Esophagus squamous epithelium (tissue), 5 donors: ENCODE measurements around the gene ANKFY1. TPM values are rescaled to one million over a fixed set of nuclear protein-coding genes. Genes with fewer than 3 reads are reported as not detected.

Experiments used
- DNase-seq: peaks from one replicate; lab custom pipeline; 2025; lab: John Stamatoyannopoulos, UW
- H3K27ac ChIP-seq, 4 donors: fragments of 200-600 bp; sonication (generic); one replicate each; pipeline ENCODE4 v1.5.1; 2016 to 2019; ENCODE audit warnings: mild to moderate bottlenecking in 1 of 4
- H3K27me3 ChIP-seq, 4 donors: fragments of 200-600 bp; sonication (generic); 1 replicate in 3 of 4; 2 replicates in 1 of 4; pipeline versions ENCODE4 v1.5.1 to v1.6.0; 2017 to 2021; ENCODE audit warnings: antibody characterized with exemption in 1 of 4
- H3K36me3 ChIP-seq, 3 donors: fragments of 200-600 bp; sonication (generic); one replicate each; pipeline ENCODE4 v1.5.1; 2016 to 2019
- H3K4me1 ChIP-seq, 3 donors: fragments of 200-600 bp; sonication (generic); one replicate each; pipeline ENCODE4 v1.5.1; 2017 to 2019
- H3K4me3 ChIP-seq, 4 donors: fragments of 200-600 bp; sonication (generic); 1 replicate in 3 of 4; 2 replicates in 1 of 4; pipeline ENCODE4 v1.5.1; 2016 to 2019; ENCODE audit warnings: mild to moderate bottlenecking in 2 of 4, moderate library complexity in 1 of 4
- H3K9me3 ChIP-seq, 3 donors: fragments of 200-600 bp; sonication (generic); one replicate each; pipeline ENCODE4 v1.5.1; 2016 to 2019
- CTCF ChIP-seq, 6 experiments: fragments of 450-650 bp in 4 of 6; fragments of 200-600 bp in 2 of 6; sonication (generic) in 2 of 6; IDR thresholded peaks; one replicate each; pipeline ENCODE4 v1.5.1; 2016 to 2019; ENCODE audit warnings: antibody characterized with exemption in 6 of 6, mild to moderate bottlenecking in 4 of 6, moderate library complexity in 4 of 6
- POLR2A ChIP-seq, 4 donors: fragments of 450-650 bp; IDR thresholded peaks; one replicate each; pipeline ENCODE4 v1.6.1; 2017; ENCODE audit warnings: antibody characterized with exemption in 4 of 4, mild to moderate bottlenecking in 4 of 4, moderate library complexity in 3 of 4
- WGBS, 2 donors: methylation state at CpG; one replicate each; pipeline ENCODE4 v1.1.5; 2018; 5-methylcytosine and 5-hydroxymethylcytosine counted together
- intact Hi-C: fragments of 100-400 bp; cut with DNase I; formaldehyde crosslinking; loops from one replicate; pipeline ENCODE4 v1.15.0; 2022
- total RNA-seq, 4 donors: library from RNA; depleted of rRNA; stranded (reverse); fragments of >200 nt; gene quantifications; one replicate each; pipeline ENCODE4 v1.1.0, GENCODE V29; 2016
- donor health status: DM: yes; HTN: yes; CAD: no.

Gene ANKFY1
- total RNA-seq, 4 donors from 2014 or later: 21.0 to 34.7 (median 26.4) TPM

GRCh38 chr17:4209611-4210010 is 54.2 kb downstream of the ANKFY1 start:
- Histone ChIP-seq H3K27ac (peak overlapping the region in 3 of 4 donors; percentile 34 to 55 (median 38)), H3K36me3 (peaks cover 8 to 83% (median 15%) of the 10 kb centered on the region in 3 donors), H3K4me3 (no peak overlapping the region), H3K4me1 (peaks cover 0 to 10% (median 0%) of the 10 kb centered on the region in 3 donors), H3K27me3 (no peaks in the 10 kb centered on the region), H3K9me3 (no peaks in the 10 kb centered on the region)
- WGBS, 2 donors: 88 to 89% methylated on average over 7 of the region's 7 CpGs
- DNase-seq: no peak
- TF ChIP-seq POLR2A (IDR thresholded peaks at IDR 0.05) (no peak), CTCF (IDR thresholded peaks at IDR 0.05) (no peak)
- intact Hi-C loops: loop anchor here (5.0 to 10.0 kb wide), 2 partner anchors 95 to 203 kb away; no protein-coding TSS in a partner anchor

GRCh38 chr17:4208238-4208637 is 55.5 kb downstream of the ANKFY1 start:
- DNase-seq: no peak
- Histone ChIP-seq H3K4me3 (no peak overlapping the region), H3K27me3 (no peaks in the 10 kb centered on the region), H3K27ac (peak overlapping the region in 3 of 4 donors; percentile 34 to 74 (median 55)), H3K36me3 (peaks cover 9 to 85% (median 15%) of the 10 kb centered on the region in 3 donors), H3K4me1 (peaks cover 0 to 18% (median 5%) of the 10 kb centered on the region in 3 donors), H3K9me3 (no peaks in the 10 kb centered on the region)
- no peak for TF ChIP-seq POLR2A (IDR thresholded peaks at IDR 0.05)
- TF ChIP-seq CTCF (IDR thresholded peaks at IDR 0.05): no peak
- 69 to 81% methylated on average over 4 of the region's 4 CpGs for WGBS, 2 donors
- intact Hi-C loops: no loop called here

- WGBS, 2 donors: 56 to 64% methylated on average over 5 to 8 of the region's 10 CpGs
- H3K9me3 ChIP-seq: no peaks in the 10 kb centered on the region
- no peaks in the 10 kb centered on the region for H3K27me3 ChIP-seq
- H3K4me3 ChIP-seq: no peak overlapping the region
- H3K4me1 ChIP-seq: peaks cover 0 to 18% (median 5%) of the 10 kb centered on the region in 3 donors
- peaks cover 9 to 76% (median 15%) of the 10 kb centered on the region in 3 donors for H3K36me3 ChIP-seq
- TF ChIP-seq CTCF (IDR thresholded peaks at IDR 0.05) (no peak), POLR2A (IDR thresholded peaks at IDR 0.05) (no peak)
- intact Hi-C loops: no loop called here
- no peak for DNase-seq
- H3K27ac ChIP-seq: peak overlapping the region in 3 of 4 donors; percentile 28 to 74 (median 71)
Measured at GRCh38 chr17:4206962-4207361, 56.8 kb downstream of the ANKFY1 start.

GRCh38 chr17:4205917-4206316 is 57.9 kb downstream of the ANKFY1 start:
- H3K36me3 ChIP-seq: peaks cover 9 to 80% (median 15%) of the 10 kb centered on the region in 3 donors

More at GRCh38 chr17:4205917-4206316, 57.9 kb downstream of the ANKFY1 start:
- intact Hi-C loops: no loop called here
- DNase-seq: no peak
- Histone ChIP-seq H3K9me3 (no peaks in the 10 kb centered on the region), H3K27ac (peak overlapping the region in 2 of 4 donors; percentile 71 to 74), H3K4me1 (peaks cover 0 to 18% (median 5%) of the 10 kb centered on the region in 3 donors), H3K4me3 (no peak overlapping the region), H3K27me3 (no peaks in the 10 kb centered on the region)
- no peak for TF ChIP-seq POLR2A (IDR thresholded peaks at IDR 0.05)
- no peak for TF ChIP-seq CTCF (IDR thresholded peaks at IDR 0.05)
- 50 to 71% methylated on average over 2 to 4 of the region's 4 CpGs for WGBS, 2 donors
